GM18951 (cell line): ENCODE data around the gene MYO1B.

Source experiments
- POLR2A ChIP-seq: IDR thresholded peaks from 4 replicates; pipeline ENCODE4 v1.6.1; 2011; ENCODE audit warnings: mild to moderate bottlenecking; ENCODE audit not compliant: insufficient read length, insufficient read depth; ENCODE audit errors: extremely low read depth
- in situ Hi-C: fragments of 300-500 bp; cut with MboI; formaldehyde crosslinking; loops from one replicate; pipeline ENCODE4 v1.12.0; 2022; ENCODE audit warnings: low sequenced_read_pairs, mixed read lengths, inconsistent platforms; ENCODE audit not compliant: unreplicated experiment

MYO1B gene

DNA sequence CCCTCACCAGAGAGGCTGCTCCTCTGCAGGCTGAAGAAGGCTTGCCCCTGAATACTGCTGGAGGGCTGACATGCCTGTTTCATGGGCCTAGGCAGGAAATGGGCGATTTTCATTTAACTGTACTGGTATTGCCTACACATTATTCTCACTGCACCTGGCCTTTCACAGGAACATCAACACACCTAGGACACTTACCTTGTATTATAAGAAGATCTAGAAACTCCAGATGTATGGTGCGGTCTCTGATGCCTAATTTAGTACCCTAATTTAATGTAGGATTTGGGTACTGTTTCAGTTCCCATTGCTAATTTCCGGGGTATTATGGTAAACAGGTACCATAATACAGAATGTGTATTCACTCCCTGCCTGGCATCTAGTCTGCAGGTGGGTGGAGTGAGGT is 146.0 kb downstream of the MYO1B start:
- in situ Hi-C loops, result no loop called here
- TF ChIP-seq POLR2A, result no peak

DNA sequence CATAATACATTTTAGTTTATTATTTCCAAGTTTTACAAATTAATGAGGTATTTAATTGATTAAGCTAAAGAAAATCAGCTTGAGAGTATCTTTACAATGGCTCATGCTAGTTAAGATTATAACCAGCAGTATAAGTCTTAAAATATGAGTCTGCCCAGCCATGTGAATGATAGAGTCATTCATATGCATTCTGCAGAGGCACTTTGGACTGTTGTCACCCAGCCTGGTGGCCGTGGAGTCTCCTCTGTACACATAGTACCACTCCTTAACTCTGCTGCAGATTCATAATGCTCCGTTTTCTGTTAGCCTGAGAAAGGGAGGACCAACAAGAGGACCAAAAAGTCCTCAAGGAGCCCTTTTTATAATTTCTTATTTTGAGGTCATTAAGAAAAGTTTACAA is 148.8 kb downstream of the MYO1B start:
- in situ Hi-C loops, result no loop called here

DNA sequence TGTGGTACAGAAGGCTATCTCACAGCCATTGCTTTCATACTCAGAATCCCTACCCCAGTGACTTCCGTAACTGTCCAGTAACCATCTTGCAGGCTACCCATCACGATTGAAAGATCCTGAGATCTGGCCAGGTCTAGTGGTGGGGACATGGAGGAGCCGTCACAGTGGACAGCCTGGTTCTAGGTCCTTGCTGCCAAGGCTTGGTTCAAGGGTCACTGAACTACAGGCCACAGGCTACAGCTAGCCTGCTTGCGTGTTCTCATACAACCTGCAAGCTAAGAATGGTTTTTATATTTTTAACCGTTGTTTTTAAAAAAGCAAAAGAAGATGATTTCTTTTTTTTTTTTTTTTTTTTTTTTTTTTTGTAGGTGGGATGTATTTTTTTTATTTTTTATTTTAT is 151.6 kb downstream of the MYO1B start:
- in situ Hi-C loops, result no loop called here

More for the DNA sequence above, 148.8 kb downstream of the MYO1B start:
- TF ChIP-seq POLR2A, result no peak

DNA sequence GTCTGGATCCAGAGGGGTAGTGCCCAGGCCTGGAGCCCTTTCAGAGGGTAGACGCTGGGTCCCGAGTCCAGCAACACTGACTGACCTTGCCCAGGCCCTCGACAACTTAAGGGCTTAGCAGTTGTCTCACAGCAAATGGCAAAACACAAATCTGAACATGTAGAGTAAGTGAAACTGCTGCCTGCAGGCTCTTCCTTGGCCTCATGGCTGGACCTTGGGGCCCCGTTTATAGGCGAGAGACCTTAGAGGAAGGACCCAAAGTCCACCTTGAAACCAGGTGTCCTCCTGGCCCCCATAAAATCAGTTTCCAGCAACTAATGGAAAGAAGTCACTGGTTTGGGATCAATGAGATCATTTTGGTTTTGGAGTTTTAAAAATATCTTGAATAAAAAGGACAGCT is 154.4 kb downstream of the MYO1B start:
- TF ChIP-seq POLR2A, result no peak
- in situ Hi-C loops, result no loop called here

More for the DNA sequence above, 151.6 kb downstream of the MYO1B start:
- no peak for TF ChIP-seq POLR2A

DNA sequence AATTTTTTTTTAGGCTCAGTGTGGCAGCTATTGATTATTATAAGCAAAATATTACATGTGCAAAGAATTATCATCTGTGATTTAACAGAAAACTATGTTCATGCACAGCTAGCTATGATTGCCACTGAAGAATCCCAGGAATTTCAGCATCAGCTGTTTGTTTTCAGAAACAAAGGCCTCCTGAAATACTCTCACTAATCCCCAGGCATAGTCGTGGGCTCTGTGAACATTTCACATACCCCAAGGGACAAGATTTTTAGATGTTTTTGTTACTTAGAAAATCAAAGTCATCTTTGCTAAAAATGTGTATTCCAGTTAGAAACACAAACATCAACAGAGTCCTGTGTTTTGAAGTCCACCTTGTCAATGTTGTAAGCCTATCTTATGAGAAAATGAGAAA is 156.1 kb downstream of the MYO1B start:
- TF ChIP-seq POLR2A, result no peak
- in situ Hi-C loops, result no loop called here

DNA sequence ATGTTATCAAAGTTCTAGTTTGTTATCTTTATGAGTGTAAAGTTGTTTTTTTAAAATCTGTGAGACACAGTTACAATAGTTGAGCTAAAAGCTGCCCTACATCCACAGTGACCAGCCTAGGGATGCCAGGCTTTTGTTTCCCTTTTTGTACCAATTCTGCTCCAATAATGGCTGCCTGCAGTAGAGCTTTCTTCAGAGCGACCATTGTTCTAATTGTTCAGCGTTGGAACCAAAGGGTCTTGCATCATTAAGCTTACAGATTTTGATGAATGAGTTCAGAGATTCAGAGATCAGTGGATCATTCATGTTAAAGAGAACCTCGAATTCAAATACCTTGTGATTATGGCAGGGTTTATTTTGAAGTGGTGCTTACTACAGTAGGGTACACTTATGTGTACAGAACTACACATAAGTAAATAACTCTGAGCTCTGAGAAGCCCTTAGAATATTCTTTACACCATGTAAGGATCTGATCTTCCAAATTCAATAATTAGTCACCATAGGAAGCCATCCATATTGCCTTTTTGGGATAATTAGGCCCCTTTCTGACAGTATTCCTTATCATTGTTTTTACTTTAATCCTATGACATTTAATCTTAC is 157.9 kb downstream of the MYO1B start:
- in situ Hi-C loops, result no loop called here
- TF ChIP-seq POLR2A, result no peak

DNA sequence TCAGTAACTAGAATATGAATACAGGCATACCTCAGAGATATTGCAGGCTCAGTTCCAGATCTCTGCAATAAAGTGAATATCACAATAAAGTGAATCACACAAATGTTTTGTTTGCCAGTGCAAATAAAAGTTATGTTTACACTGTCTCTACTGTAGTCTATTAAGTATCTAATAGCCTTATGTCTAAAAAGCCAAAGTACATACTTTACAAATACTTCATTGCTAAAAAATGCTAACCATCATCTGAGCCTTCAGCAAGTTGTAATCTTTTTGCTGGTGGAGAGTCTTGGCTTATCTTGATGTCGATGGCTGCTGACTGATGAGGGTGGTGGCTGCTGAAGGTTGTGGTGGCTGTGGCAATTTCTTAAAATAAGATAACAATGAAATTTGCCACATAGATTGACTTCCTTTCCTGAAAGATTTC is 159.4 kb downstream of the MYO1B start:
- no peak for TF ChIP-seq POLR2A
- in situ Hi-C loops, result no loop called here

DNA sequence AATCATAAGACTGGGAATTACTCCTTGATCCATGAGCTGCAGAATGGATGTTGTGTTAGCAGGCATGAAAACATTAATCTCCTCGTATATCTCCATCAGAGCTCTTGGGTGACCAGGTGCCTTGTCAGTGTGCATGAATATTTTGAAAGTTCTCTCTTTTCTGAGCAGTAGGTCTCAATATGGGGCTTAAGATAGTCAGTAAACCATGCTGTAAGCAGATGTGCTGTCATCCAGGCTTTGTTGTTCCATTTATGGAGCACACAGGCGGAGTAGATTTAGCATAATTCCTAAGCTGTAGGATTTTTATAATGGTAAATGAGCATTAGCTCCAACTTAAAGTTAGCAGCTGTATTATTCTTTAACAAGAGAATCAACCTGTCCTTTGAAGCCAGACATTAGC is 160.3 kb downstream of the MYO1B start:
- no peak for TF ChIP-seq POLR2A
- in situ Hi-C loops, result no loop called here

DNA sequence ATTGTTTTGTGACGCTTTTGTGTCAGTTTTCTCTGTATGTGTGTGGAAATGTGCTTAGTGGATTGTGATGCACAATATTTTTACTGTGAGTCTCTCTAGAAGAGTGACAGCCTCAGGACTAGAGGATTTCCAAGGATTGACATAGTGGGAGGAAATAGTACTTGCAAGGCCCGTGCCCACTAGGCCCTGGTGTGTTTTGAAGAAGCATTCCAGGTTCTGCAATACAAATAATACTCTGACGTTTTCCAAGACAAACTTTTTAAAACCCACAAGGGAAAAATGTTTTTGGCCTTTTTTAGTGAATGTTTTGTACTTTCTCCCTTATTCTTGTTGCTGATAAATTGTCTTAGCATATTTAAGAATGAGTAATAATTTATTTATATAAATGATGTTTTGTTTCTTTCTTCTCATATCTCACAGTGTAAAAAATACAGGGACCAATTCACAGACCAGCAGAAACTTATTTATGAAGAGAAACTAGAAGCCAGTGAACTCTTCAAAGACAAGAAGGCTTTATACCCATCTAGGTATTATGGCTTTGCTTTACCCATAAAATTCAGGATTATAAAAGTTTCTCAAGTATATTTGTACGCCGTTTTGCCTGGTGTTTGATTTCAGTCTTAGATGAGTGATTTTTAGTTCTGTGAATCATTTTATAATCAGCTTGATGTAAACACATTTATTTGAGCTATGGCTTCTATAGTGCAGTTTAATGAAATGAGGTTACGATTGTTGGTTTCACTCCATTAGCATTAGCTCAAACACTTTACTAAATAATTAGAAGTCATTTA is 165.6 kb downstream of the MYO1B start:
- in situ Hi-C loops, result no loop called here
- TF ChIP-seq POLR2A, result no peak

DNA sequence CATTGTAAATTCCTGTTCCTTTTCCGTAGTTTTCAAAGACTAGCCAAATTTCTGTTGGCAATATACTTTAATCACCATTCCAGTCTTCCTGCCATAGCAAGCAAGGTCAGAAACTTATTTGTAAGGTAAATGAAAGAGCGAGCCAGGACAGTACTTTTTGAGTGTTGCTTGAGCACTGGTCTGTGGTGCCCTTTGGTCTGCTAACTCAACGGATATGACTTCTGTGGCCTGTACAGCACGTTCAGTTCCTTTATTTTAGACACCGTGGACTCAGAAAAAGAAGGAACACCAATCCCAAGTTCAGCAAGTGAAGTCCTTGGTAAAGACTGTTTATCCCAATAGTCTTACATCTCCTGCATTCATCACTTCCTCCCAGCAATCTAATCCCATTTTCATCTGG is 166.3 kb downstream of the MYO1B start:
- TF ChIP-seq POLR2A, result no peak
- in situ Hi-C loops, result no loop called here

DNA sequence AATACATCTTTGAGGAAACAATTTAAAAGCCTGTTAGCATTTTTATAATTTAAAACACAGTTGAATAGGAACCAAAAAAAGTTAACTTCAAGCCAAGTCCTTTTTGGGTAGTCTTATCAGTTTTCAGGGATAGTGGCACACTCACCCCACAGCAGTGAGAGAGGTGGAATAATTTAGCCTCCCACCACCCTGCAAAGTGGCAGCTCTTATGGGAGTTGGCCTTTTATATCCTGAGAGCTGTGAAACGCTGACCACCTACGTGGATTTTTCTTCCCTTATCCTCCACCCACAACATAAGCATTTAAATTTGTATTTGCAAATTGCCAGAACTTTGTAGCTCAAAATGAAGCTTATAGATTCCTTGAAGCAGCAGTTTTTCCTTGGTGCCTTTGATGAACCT is 167.1 kb downstream of the MYO1B start:
- TF ChIP-seq POLR2A, result no peak
- in situ Hi-C loops, result no loop called here

DNA sequence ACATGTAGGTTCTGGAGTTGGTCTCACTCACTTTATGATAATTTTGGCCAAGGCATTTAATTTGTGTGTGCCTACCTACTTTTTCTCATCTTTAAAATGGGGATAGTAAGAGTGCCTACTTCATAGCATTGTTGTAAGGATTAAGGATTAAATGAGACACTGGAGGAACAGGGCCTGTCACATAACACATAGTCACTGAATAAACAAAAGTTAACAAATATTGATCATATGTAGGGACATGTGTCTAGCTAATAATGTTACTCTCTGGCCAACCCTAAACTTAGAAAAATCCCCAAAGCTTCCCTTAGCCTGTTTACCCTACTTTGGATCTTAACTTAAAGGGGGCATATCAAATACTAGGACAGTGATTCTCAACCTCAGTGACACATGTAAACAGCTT is 169.9 kb downstream of the MYO1B start:
- in situ Hi-C loops, result no loop called here
- TF ChIP-seq POLR2A, result no peak

DNA sequence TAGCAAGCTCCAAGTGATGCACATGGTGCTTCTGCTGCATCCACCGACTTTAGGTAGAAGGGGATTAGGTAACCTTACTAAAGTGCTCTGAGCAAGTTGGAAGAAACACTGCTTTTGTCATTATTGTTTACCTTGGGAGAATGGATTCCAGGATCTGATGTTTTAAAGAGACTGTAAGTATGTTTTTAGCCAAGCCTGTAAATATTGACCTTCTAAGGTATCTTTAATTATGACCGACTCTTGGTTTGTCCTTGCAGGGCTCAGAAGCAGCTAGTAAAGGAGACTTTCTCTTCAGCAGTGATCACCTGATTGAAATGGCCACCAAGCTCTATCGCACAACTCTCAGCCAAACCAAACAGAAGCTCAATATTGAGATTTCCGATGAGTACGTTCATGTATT is 170.7 kb downstream of the MYO1B start:
- no peak for TF ChIP-seq POLR2A
- in situ Hi-C loops, result no loop called here

DNA sequence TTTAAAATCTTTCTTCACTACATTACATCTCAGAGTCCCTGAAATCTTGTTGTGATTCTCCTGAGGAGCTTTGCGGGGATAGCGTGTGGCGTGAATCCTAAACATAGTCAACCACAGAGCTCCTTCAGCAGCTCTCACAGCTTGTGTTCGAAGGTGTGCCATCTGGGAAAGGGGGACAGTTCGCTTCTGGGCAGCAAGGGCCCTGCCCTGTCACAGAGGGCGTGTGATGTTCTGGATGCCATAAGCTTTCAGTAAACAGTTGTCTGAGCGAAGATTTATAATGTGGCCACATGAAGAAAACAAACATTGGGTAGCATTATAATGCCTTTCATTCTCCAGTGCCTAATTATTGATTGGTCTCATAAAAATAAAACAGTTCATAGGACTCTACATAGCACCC is 172.5 kb downstream of the MYO1B start:
- in situ Hi-C loops, result no loop called here
- TF ChIP-seq POLR2A, result no peak
